ENCODE data around the gene SLC16A5.
"Not testable (repeated sequence)": the region's sequence is repeated elsewhere in the genome, so short reads cannot be mapped to it uniquely, and the experiment has no call there.

The SLC16A5 gene

GRCh38 chr17:75064867-75065561 lies 22.7 kb upstream of the SLC16A5 start:
- TF ChIP-seq CTCF (IDR thresholded peaks at IDR 0.05), result no peak
- Histone ChIP-seq H3K27ac (no peak overlapping the region), H3K4me3 (no peak overlapping the region)
- no peak for DNase-seq (ENCODE audit: low spot score)

DNA sequence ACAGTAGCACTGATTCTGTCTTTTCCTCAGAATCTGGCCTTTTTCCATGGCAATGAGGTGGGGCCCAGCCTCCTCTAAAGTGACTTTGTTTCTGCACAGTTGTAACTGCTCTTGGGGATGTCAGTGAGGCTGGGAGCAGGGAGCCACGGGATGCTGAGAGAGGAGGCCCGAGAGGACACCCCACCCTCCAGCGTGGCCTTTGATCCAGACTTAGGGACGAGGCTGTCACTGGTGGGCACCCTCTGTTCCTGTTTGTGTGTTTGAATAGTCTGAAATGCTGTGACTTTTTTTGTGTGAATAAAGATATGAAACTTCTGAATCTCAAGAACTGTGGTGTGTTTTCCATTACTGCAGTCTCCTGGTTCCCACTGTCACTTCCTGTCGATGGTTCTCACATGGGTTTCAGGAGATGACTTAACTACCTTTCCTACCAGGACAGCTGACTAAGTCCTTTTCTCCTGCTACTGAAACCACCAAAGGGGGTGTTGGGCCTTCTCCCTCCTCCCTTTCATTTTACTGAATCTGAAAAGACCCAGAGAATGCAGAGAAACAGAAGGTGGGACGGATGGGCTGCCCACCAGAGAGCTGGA lies 22.1 kb upstream of the SLC16A5 start:
- DNase-seq (ENCODE audit: low spot score), result no peak
- no peak overlapping the region for H3K27ac ChIP-seq
- TF ChIP-seq CTCF (IDR thresholded peaks at IDR 0.05), result no peak
- no peak overlapping the region for H3K4me3 ChIP-seq

DNA sequence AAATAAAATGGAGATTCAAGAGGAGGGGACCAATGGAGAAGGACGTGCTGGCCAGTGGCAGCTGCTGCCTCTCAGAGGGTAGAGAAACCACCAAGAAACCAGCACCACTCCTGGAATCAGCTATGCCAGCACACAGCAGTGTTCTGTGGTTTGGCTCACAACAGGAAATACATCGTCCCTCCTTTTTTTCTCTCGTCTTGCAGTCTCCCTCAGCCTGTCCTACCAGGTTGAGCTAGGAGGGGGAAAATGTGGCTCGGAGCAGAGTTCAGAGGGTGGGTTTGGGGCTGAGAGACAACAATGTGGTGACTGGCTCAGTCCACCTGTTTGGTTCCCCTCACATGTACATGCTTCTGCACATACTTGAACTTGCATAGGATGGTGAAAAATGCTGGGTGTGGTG lies 19.9 kb upstream of the SLC16A5 start:
- Histone ChIP-seq H3K4me3 (no peak overlapping the region), H3K27ac (no peak overlapping the region)
- no peak for TF ChIP-seq CTCF (IDR thresholded peaks at IDR 0.05)
- no peak for DNase-seq (ENCODE audit: low spot score)

DNA sequence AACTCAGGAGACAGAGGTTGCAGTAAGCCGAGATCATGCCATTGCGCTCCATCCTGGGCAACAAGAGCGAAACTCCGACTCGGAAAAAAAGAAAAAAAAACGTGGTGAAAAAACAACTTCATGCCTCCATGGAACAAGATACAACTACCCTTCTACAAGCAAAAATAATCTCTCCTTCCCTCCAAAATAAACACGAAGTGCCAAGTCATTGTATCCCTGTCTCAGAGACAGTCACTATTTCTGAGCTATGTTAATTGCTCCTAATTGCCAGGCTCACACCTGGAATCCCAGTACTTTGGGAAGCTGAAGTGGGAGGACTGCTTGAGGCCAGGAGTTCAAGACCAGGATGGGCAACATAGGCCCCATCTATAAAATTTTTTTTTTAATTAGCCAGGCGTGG lies 19.0 kb upstream of the SLC16A5 start:
- H3K4me3 ChIP-seq, result no peak overlapping the region
- H3K27ac ChIP-seq, result no peak overlapping the region
- DNase-seq (ENCODE audit: low spot score), result no peak
- TF ChIP-seq CTCF (IDR thresholded peaks at IDR 0.05), result no peak

GRCh38 chr17:75069783-75070182 lies 18.0 kb upstream of the SLC16A5 start:
- no peak for DNase-seq (ENCODE audit: low spot score)
- H3K27ac ChIP-seq, result no peak overlapping the region
- TF ChIP-seq CTCF (IDR thresholded peaks at IDR 0.05), result no peak

GRCh38 chr17:75071478-75072271 lies 16.1 kb upstream of the SLC16A5 start:
- DNase-seq (ENCODE audit: low spot score); H3K4me3 ChIP-seq: not testable (repeated sequence)
- H3K27ac ChIP-seq, result peak overlapping the region in 1 of 2 donors; percentile 4

More at GRCh38 chr17:75069783-75070182, 18.0 kb upstream of the SLC16A5 start:
- no peak overlapping the region for H3K4me3 ChIP-seq

GRCh38 chr17:75072909-75073308 lies 14.8 kb upstream of the SLC16A5 start:
- not testable (repeated sequence) for H3K4me3 ChIP-seq; H3K27ac ChIP-seq; DNase-seq (ENCODE audit: low spot score)

DNA sequence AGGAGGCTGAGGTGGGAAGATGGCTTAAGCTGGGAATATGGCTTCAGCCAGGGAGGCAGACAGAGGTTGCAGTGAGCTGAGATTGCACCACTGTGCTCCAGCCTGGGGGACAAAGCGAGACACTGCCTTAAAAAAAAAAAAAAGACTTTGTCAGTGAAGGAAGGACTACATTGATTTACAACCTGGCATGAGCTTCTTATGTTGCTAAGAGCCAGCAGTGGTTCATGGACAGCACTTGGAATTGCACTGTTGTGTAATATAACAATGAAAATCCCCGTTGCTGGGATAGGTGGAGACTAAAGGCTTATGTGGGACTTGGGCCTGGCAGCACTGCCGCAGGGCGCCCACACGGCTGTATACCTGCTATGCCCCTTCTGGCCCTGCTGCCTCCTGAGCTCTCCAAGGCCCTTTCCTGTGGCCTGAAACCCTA lies 14.1 kb upstream of the SLC16A5 start:
- no peak for TF ChIP-seq CTCF (IDR thresholded peaks at IDR 0.05)
- DNase-seq (ENCODE audit: low spot score), result no peak
- H3K4me3 ChIP-seq, result no peak overlapping the region
- no peak overlapping the region for H3K27ac ChIP-seq

All from coronary artery (tissue), 2 donors.